Kasumi-1 (cell line): ENCODE measurements around the gene ABCA5.
"Not testable (repeated sequence)": the region's sequence is repeated elsewhere in the genome, so short reads cannot be mapped to it uniquely, and the experiment has no call there.

ENCODE experiments used
- DNase-seq, 2 experiments: peaks; one replicate each; lab custom pipeline; 2025; lab: John Stamatoyannopoulos, UW

Gene ABCA5

GRCh38 chr17:69207151-69207550, 119.8 kb downstream of the ABCA5 start:
- no peak for DNase-seq

- no peak for DNase-seq
Observed at GRCh38 chr17:69198238-69198637, 128.7 kb downstream of the ABCA5 start.

GRCh38 chr17:69196105-69196653, 130.8 kb downstream of the ABCA5 start:
- not testable (repeated sequence) for DNase-seq
